BJ (cell line): ENCODE data around the gene SQSTM1. TPM values are rescaled to one million over a fixed set of nuclear protein-coding genes. Genes with fewer than 3 reads are reported as not detected.

Experiments used
- CTCF ChIA-PET: fragments of 350-600 bp; formaldehyde crosslinking; extraction: SDS; loops from one replicate; lab custom pipeline; 2021; ENCODE audit warnings: antibody characterized with exemption, inconsistent platforms; lab: Yijun Ruan, JAX
- POLR2A ChIA-PET: fragments of 300-600 bp; sonication (Branson Sonifier 250); formaldehyde crosslinking; extraction: SDS; loops from one replicate; lab custom pipeline; 2021; ENCODE audit warnings: antibody characterized with exemption; lab: Charles Lee
- DNase-seq: peaks from one replicate; pipeline ENCODE4 v3.0.0-alpha.2; 2011; ENCODE audit warnings: low read depth
- H3K27me3 ChIP-seq: 2 replicates; pipeline ENCODE4 v1.6.0; 2011; ENCODE audit warnings: low read length; ENCODE audit not compliant: control insufficient read depth, insufficient read depth
- H3K36me3 ChIP-seq: 2 replicates; pipeline ENCODE4 v1.5.1; 2011; ENCODE audit warnings: low read length; ENCODE audit not compliant: control insufficient read depth, insufficient read depth
- H3K4me3 ChIP-seq: 2 replicates; pipeline ENCODE4 v1.5.1; 2011; ENCODE audit warnings: low read depth, mild to moderate bottlenecking, control low read depth, low read length
- CTCF ChIP-seq: IDR thresholded peaks from 2 replicates; pipeline ENCODE4 v1.5.1; 2011; ENCODE audit warnings: low read depth, mild to moderate bottlenecking, control low read depth, inconsistent platforms, low read length, moderate library complexity; ENCODE audit not compliant: insufficient read depth
- polyA plus RNA-seq: library from polyadenylated mRNA; depleted of rRNA; stranded (reverse); fragments of >200 nt; gene quantifications from 2 replicates; pipeline ENCODE4 v1.2.3, GENCODE V29; 2011

The SQSTM1 gene
- polyA plus RNA-seq, 1 experiment, result 307 TPM

GRCh38 chr5:179797741-179798140 lies 23.0 kb upstream of the SQSTM1 start:
- Histone ChIP-seq H3K27me3 (no peaks in the 10 kb centered on the region), H3K36me3 (peaks cover 44% of the 10 kb centered on the region), H3K4me3 (no peak overlapping the region)
- TF ChIP-seq CTCF, result no peak
- POLR2A ChIA-PET, result no interaction called here
- CTCF ChIA-PET, result interaction anchor here (1.1 to 2.4 kb wide), 2 partner anchors 8 to 35 kb away, joined by 3 to 6 read pairs; partner anchors contain the start of gene MGAT4B
- no peak for DNase-seq

- CTCF ChIA-PET, result interaction anchor here (0.7 to 2.4 kb wide), 3 partner anchors 8 to 35 kb away, joined by 3 to 6 read pairs (median 3); partner anchors contain the start of gene MGAT4B
- DNase-seq, result no peak
- POLR2A ChIA-PET, result no interaction called here
- Histone ChIP-seq H3K27me3 (no peaks in the 10 kb centered on the region), H3K4me3 (no peak overlapping the region), H3K36me3 (peaks cover 44% of the 10 kb centered on the region)
- TF ChIP-seq CTCF, result no peak
These were observed 22.4 kb upstream of the SQSTM1 start for GRCh38 chr5:179798144-179798770.

- H3K4me3 ChIP-seq, result no peak overlapping the region
- TF ChIP-seq CTCF, result no peak
- no peak for DNase-seq
- ChIA-PET POLR2A (no interaction called here), CTCF (interaction anchor here (0.7 kb wide), 1 partner anchor 9 kb away, joined by 3 read pairs; no protein-coding TSS in a partner anchor)
- no peaks in the 10 kb centered on the region for H3K27me3 ChIP-seq
- H3K36me3 ChIP-seq, result peaks cover 44% of the 10 kb centered on the region
These were observed 21.7 kb upstream of the SQSTM1 start for GRCh38 chr5:179798771-179799643.

- Histone ChIP-seq H3K27me3 (no peaks in the 10 kb centered on the region), H3K4me3 (no peak overlapping the region), H3K36me3 (peaks cover 44% of the 10 kb centered on the region)
- DNase-seq, result no peak
- ChIA-PET CTCF (no interaction called here), POLR2A (no interaction called here)
- TF ChIP-seq CTCF, result no peak
These were observed 21.1 kb upstream of the SQSTM1 start for GRCh38 chr5:179799644-179799973.

- POLR2A ChIA-PET, result no interaction called here
- no peak for TF ChIP-seq CTCF
- Histone ChIP-seq H3K4me3 (no peak overlapping the region), H3K36me3 (peaks cover 44% of the 10 kb centered on the region), H3K27me3 (no peaks in the 10 kb centered on the region)
- DNase-seq, result no peak
- CTCF ChIA-PET, result interaction anchor here (1.0 kb wide), 1 partner anchor 56 kb away, joined by 3 read pairs; no protein-coding TSS in a partner anchor
These were observed 20.5 kb upstream of the SQSTM1 start for GRCh38 chr5:179800071-179800695.
